Stimulated activated CD4-positive, alpha-beta T cell treated with anti-CD3 and anti-CD28 coated beads, Interleukin-2, amount 100 ng/mL, for 24 hours (primary cell): ENCODE results near the gene DNAJB1.

Experiments
- DNase-seq, 2 donors: peaks; one replicate each; pipeline ENCODE4 v3.0.0-alpha.2; 2020

Gene DNAJB1

GRCh38 chr19:14495672-14496028, 22.5 kb downstream of the DNAJB1 start:
- no peak for DNase-seq

GRCh38 chr19:14494910-14495671, 23.1 kb downstream of the DNAJB1 start:
- no peak for DNase-seq

GRCh38 chr19:14494411-14494810, 23.8 kb downstream of the DNAJB1 start:
- DNase-seq: no peak

- no peak for DNase-seq
Observed at GRCh38 chr19:14492756-14493337, 25.4 kb downstream of the DNAJB1 start.

GRCh38 chr19:14487370-14488125, 30.6 kb downstream of the DNAJB1 start:
- DNase-seq: no peak

GRCh38 chr19:14482172-14482941, 35.8 kb downstream of the DNAJB1 start:
- DNase-seq: no peak

- DNase-seq: no peak
Observed at GRCh38 chr19:14480700-14481079, 37.5 kb downstream of the DNAJB1 start.

- DNase-seq: peak; percentile 78
Observed at GRCh38 chr19:14479975-14480699, 38.1 kb downstream of the DNAJB1 start.

GRCh38 chr19:14479309-14479974, 38.8 kb downstream of the DNAJB1 start:
- DNase-seq: no peak

GRCh38 chr19:14478113-14478545, 40.1 kb downstream of the DNAJB1 start:
- DNase-seq: no peak

- DNase-seq: no peak
Observed at GRCh38 chr19:14477418-14478112, 40.6 kb downstream of the DNAJB1 start.

- no peak for DNase-seq
Observed at GRCh38 chr19:14476673-14477401, 41.4 kb downstream of the DNAJB1 start.

GRCh38 chr19:14476327-14476672, 41.9 kb downstream of the DNAJB1 start:
- no peak for DNase-seq

- DNase-seq: peak in 1 of 2 donors; percentile 40
Observed at GRCh38 chr19:14475251-14476073, 42.7 kb downstream of the DNAJB1 start, which contains the start of gene PTGER1. PTGER1 (minus strand) TSS chr19:14475354; CDS start chr19:14474320, 1,034 bp downstream.

- no peak for DNase-seq
Observed at GRCh38 chr19:14474827-14475226, 43.4 kb downstream of the DNAJB1 start.

- DNase-seq: no peak
Observed at GRCh38 chr19:14473978-14474578, 44.1 kb downstream of the DNAJB1 start.

GRCh38 chr19:14473073-14473977, 44.9 kb downstream of the DNAJB1 start:
- DNase-seq: peak in 1 of 2 donors; percentile 28
